Retinal pigment epithelial cell (primary cell): ENCODE results near the gene MND1.

Experiments used
- DNase-seq: peaks from one replicate; pipeline ENCODE4 v3.0.0-alpha.2; 2010; ENCODE audit warnings: low read depth
- H3K4me3 ChIP-seq: 2 replicates; pipeline ENCODE4 v1.5.1; 2011; ENCODE audit warnings: mild to moderate bottlenecking, low read length, control low read depth, moderate library complexity
- TF ChIP-seq, protein P1 (sequence below): conservative IDR thresholded peaks from 2 replicates; pipeline ENCODE4 v1.5.1; 2011; ENCODE audit warnings: low read depth, low read length, control low read depth, inconsistent platforms

Gene MND1, protein sequence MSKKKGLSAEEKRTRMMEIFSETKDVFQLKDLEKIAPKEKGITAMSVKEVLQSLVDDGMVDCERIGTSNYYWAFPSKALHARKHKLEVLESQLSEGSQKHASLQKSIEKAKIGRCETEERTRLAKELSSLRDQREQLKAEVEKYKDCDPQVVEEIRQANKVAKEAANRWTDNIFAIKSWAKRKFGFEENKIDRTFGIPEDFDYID

DNA sequence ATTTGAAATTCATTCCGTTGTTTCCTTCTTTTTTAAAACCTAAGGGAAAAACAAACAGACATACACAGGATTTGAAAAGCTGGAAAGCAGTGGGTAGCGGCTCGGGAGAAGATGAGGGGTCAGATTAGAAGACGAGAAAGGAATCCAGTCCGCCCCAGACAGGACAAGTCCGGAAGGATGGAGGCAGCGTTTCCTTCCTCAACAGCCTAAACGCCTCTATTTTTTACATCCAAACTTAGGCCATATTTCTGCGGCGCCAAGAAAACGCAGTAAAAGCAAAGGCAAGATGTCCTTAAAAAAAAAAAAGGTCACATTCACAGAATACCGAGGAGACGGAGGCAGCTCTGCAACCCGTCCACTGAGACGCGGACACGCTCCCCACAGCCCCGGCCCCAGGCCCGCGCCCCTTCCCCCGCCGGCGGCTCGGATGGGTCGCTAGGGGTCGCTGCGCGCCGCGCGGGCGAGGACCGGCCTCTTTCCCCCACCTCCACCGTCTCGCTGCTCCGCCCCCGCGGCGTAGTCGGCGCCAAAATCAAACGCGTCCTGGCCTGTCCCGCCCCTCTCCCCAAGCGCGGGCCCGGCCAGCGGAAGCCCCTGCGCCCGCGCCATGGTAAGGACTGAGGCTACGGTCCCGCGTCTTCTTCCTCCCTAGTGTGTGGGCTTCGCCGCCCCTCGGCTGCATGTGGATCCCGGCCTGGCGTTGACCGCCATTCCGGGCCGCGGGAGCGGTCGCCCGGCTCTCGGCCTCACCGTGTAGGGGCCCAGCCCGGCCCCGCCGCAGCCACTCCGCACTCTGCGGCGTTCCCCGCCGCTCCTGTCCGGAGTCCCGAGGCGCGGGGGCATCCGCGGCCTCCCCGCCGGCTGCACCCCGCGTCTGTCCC, at the start of gene MND1:
TSS of gene MND1 (plus strand) at position 558 of the 881 bp plus-strand sequence. CDS start at position 608, 50 bp downstream.
- TF ChIP-seq, protein P1, sequence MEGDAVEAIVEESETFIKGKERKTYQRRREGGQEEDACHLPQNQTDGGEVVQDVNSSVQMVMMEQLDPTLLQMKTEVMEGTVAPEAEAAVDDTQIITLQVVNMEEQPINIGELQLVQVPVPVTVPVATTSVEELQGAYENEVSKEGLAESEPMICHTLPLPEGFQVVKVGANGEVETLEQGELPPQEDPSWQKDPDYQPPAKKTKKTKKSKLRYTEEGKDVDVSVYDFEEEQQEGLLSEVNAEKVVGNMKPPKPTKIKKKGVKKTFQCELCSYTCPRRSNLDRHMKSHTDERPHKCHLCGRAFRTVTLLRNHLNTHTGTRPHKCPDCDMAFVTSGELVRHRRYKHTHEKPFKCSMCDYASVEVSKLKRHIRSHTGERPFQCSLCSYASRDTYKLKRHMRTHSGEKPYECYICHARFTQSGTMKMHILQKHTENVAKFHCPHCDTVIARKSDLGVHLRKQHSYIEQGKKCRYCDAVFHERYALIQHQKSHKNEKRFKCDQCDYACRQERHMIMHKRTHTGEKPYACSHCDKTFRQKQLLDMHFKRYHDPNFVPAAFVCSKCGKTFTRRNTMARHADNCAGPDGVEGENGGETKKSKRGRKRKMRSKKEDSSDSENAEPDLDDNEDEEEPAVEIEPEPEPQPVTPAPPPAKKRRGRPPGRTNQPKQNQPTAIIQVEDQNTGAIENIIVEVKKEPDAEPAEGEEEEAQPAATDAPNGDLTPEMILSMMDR, result peak; percentile 68
- H3K4me3 ChIP-seq, result peak within 1 kb of the TSS; percentile 61
- DNase-seq, result peak; percentile 28

DNA sequence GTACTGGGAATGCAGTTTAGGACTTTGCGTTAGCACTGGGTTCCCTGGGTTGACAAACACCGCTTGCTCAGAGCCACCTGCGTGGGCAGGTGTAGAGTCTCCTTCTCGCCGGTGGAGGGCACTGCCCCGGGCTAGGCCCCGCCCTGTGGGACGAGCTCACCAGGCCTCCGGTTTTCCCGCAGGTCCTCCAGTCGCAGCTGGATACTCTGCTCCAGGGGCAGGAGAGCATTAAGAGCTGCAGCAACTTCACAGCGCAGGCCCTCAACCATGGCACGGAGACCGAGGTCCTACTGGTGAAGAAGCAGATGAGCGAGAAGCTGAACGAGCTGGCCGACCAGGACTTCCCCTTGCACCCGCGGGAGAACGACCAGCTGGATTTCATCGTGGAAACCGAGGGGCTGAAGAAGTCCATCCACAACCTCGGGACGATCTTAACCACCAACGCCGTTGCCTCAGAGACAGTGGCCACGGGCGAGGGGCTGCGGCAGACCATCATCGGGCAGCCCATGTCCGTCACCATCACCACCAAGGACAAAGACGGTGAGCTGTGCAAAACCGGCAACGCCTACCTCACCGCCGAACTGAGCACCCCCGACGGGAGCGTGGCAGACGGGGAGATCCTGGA, 49.2 kb upstream of the MND1 start:
- H3K4me3 ChIP-seq, result no peak overlapping the region
- DNase-seq, result no peak
- TF ChIP-seq, protein P1, result no peak

DNA sequence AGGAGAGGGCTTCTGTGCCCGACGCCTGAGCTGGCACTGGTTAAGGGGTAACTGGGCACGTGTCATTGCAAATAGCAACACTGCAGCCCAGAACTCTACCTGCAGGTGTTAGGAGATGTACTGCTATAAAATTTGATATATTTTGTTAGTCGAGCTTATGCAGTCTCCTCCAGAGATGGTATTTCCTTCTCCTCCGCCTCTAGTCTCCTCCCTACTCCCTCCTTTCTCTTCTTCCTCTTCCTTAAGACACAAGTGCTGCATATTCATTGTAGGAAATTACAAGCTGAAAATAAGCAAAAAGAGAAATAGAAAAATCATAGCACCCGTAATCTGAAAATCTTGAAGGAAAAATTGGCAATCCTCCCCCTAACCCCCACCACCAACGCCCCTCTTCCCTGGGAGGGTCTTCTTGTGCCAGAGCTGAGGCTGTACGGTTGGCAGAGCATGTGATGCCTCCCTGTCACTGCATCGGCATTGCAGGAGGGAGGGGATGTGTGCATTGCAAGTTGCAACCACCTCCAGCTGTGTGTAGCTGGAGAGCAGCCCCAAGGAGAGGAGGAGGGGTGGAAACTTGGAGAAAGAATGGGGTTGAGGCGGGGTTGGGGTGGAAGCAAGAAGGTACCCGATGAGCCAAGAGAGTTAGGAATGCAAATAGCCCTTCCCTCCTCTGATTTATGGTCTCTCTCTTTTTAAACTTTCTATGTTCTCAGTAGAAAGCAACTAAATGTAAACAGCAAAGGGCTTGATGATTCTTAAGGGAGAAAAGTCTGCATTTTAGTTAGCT, 48.3 kb upstream of the MND1 start:
- no peak for DNase-seq
- no peak overlapping the region for H3K4me3 ChIP-seq
- TF ChIP-seq, protein P1, result no peak

DNA sequence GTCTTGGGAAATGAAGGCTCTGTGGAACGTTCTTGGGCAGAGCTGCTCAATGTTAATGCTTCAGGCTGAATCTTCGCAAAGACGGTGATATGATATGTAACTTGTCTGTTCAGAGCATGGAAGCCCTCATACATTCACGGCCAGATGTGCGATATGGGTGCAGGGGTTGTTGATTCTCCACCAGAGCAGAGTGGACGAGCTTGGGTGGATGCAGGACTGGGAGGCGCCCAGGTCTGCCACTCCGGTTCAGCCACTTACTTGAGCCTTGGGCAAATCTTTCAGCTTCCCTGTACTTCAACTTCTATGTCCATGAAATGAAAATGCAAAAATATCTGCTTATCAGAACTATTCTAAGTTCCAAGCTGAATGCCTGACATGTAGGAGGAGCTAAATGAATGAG, 47.4 kb upstream of the MND1 start:
- TF ChIP-seq, protein P1, result no peak
- no peak for DNase-seq

DNA sequence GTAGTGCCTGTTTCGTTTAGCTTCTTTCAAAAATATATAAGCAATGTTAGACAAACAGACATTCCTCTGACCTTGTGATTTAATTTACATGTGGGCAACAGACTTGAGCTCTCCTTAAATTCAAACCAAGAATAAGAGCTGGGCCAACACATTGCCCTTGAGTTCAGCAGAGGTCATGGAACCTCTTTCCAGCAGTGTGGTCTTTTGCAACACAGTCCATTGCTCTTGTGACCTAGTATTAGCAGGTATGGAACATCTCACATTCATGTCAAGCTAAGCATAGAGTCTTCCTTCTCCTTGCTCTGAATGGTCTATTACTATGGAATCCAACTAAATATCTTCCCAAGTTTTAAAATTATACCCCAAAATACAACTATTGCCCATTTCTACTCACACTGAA, 33.7 kb upstream of the MND1 start:
- no peak overlapping the region for H3K4me3 ChIP-seq
- DNase-seq, result no peak
- TF ChIP-seq, protein P1, result no peak

More for the DNA sequence above, 47.4 kb upstream of the MND1 start:
- H3K4me3 ChIP-seq, result no peak overlapping the region

DNA sequence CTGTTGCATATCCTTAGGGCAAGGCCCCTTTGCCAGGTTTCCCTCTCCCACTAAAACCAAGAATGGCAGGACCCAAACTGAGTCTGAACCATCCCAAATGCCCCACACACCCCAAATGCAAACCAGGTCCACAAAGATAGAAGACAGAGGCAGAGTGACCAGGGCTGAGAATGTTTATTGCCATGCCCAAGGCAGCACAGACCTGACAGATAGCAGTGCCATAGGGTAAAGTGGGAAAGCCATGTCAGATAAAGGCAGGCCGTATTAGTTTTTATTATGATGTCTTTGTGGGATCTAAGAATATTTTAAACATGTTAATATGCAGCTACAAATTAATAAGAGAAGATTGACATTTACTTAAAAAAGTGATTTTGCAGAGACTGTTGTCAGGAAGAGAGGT, 29.6 kb upstream of the MND1 start:
- TF ChIP-seq, protein P1, result no peak
- no peak overlapping the region for H3K4me3 ChIP-seq
- no peak for DNase-seq
